Hepatocyte (in vitro differentiated cells): ENCODE data around the gene GRID1.

Source experiments
- EZH2 ChIP-seq: fragments of 200-600 bp; sonication (generic); IDR thresholded peaks from 2 replicates; pipeline ENCODE4 v1.6.1; 2016; ENCODE audit warnings: antibody characterized with exemption, mild to moderate bottlenecking, borderline replicate concordance
- EZH2phosphoT487 ChIP-seq: fragments of 200-600 bp; sonication (generic); IDR thresholded peaks from one replicate; pipeline ENCODE4 v1.6.1; 2018; ENCODE audit warnings: antibody characterized with exemption, mild to moderate bottlenecking, low read depth, moderate library complexity; ENCODE audit not compliant: unreplicated experiment, severe bottlenecking
- TF ChIP-seq, protein P1 (sequence below): fragments of 200-600 bp; sonication (generic); IDR thresholded peaks from 2 replicates; pipeline ENCODE4 v1.5.1; 2016; ENCODE audit warnings: antibody characterized with exemption, mild to moderate bottlenecking; ENCODE audit not compliant: poor library complexity

DNA sequence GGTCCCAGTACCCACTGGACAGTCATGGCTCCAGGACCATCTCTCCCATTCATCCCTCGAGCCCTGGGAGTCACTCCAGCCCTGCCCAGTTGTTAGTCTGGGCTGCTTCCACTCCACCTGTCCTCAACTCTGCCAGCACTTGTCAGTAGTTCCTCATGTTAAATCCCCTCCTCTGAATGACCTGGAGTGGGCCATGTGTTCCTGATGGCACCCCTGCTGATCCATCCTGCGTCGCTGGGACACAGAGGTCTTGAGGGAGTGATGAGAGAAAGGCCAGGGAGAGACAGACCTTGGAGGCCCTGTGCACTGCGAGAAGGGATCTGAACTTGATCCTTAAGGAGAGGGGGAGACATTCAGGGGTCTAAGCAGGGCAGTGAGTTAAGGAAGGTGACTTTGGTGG lies 174.9 kb downstream of the GRID1 start:
- no peak for TF ChIP-seq EZH2
- TF ChIP-seq, protein P1, sequence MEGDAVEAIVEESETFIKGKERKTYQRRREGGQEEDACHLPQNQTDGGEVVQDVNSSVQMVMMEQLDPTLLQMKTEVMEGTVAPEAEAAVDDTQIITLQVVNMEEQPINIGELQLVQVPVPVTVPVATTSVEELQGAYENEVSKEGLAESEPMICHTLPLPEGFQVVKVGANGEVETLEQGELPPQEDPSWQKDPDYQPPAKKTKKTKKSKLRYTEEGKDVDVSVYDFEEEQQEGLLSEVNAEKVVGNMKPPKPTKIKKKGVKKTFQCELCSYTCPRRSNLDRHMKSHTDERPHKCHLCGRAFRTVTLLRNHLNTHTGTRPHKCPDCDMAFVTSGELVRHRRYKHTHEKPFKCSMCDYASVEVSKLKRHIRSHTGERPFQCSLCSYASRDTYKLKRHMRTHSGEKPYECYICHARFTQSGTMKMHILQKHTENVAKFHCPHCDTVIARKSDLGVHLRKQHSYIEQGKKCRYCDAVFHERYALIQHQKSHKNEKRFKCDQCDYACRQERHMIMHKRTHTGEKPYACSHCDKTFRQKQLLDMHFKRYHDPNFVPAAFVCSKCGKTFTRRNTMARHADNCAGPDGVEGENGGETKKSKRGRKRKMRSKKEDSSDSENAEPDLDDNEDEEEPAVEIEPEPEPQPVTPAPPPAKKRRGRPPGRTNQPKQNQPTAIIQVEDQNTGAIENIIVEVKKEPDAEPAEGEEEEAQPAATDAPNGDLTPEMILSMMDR = no peak
- no peak for TF ChIP-seq EZH2phosphoT487
